Neural cell (in vitro differentiated cells): Measurements from ENCODE around the gene STIM1.

ENCODE experiments used
- POLR2AphosphoS5 ChIP-seq: IDR thresholded peaks from 2 replicates; pipeline ENCODE4 v1.6.1; 2012
- SMC3 ChIP-seq: fragments of 450-650 bp; conservative IDR thresholded peaks from 2 replicates; pipeline ENCODE4 v1.6.1; 2014; ENCODE audit warnings: antibody characterized with exemption, mild to moderate bottlenecking, moderate library complexity; ENCODE audit not compliant: poor library complexity
- TAF1 ChIP-seq: IDR thresholded peaks from 2 replicates; pipeline ENCODE4 v1.6.1; 2012; ENCODE audit warnings: low read depth
- TF ChIP-seq, protein P1 (sequence below): fragments of 450-650 bp; IDR thresholded peaks from 2 replicates; pipeline ENCODE4 v1.5.1; 2014; ENCODE audit warnings: antibody characterized with exemption, mild to moderate bottlenecking, moderate library complexity; ENCODE audit not compliant: poor library complexity, severe bottlenecking

DNA sequence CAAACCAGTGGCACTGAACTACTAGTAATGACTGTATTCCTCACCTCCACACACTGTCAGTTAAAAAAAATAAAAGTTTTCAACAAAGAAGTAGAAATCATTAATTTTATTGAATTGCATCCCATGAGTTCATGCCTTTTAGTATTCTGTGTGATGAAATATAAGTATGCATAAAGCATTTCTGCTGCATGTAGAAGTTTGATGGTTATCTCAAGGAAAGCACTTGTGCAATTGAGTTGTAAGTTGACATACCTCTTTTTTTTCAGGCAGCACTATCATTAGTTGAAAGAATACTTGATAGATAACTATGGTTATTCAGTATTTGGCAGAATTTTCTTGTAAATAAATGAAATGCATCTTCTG, 104.4 kb downstream of the STIM1 start:
- no peak for TF ChIP-seq SMC3
- TF ChIP-seq, protein P1, sequence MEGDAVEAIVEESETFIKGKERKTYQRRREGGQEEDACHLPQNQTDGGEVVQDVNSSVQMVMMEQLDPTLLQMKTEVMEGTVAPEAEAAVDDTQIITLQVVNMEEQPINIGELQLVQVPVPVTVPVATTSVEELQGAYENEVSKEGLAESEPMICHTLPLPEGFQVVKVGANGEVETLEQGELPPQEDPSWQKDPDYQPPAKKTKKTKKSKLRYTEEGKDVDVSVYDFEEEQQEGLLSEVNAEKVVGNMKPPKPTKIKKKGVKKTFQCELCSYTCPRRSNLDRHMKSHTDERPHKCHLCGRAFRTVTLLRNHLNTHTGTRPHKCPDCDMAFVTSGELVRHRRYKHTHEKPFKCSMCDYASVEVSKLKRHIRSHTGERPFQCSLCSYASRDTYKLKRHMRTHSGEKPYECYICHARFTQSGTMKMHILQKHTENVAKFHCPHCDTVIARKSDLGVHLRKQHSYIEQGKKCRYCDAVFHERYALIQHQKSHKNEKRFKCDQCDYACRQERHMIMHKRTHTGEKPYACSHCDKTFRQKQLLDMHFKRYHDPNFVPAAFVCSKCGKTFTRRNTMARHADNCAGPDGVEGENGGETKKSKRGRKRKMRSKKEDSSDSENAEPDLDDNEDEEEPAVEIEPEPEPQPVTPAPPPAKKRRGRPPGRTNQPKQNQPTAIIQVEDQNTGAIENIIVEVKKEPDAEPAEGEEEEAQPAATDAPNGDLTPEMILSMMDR, result no peak
- no peak for TF ChIP-seq POLR2AphosphoS5
- no peak for TF ChIP-seq TAF1
